ENCODE data around the gene MTFR1L. TPM values are rescaled to one million over a fixed set of nuclear protein-coding genes. Genes with fewer than 3 reads are reported as not detected.

The MTFR1L gene
- total and polyA plus RNA-seq, 9 of the 15 experiments (the other 6 are each of a cell fraction or from before 2014, with no cell fraction given) = 41.4 to 98.5 (median 53.7) TPM

DNA sequence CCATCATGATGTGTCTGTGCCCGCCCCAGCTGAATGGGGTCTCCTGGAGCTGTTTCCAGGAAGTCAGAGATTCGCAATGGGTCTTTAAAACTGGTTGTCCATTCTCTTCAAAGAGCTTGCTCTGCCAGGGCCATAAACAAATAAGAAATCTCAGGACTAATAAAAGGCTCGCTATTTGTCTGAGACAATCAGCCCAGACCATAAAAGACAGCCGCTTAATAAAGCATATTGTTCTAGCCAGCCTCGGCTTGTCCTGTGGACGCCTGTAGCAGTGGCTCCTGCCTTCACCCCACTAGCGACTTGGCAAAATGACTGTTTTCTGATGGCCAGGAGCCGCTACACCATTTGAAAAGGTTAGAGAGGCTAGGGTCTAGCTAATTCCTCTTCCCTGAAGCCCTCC lies 40.4 kb upstream of the MTFR1L start:
- BruUV-seq (replicated peaks) = no TSS peak
- ATAC-seq = no peak
- FAIRE-seq = no peak
- POLR2A ChIA-PET = interaction anchor here (0.6 to 1.5 kb wide), 7 partner anchors 13 to 1692 kb away, joined by 3 to 5 read pairs (median 3); partner anchors contain the start of gene RSRP1
- Histone ChIP-seq H3K79me2 (ENCODE audit: control insufficient read depth, insufficient read depth, low read length) (no peaks in the 10 kb centered on the region), H3K27ac (ENCODE audit: extremely low read depth, low read depth, low read length) (no peak overlapping the region), H3K27me3 (ENCODE audit: control insufficient read depth in 2 of 2, insufficient read depth in 2 of 2, low read length in 2 of 2) (peaks cover 4 to 11% of the 10 kb centered on the region in 2 experiments; a peak in 2 of 5 replicates), H3K36me3 (ENCODE audit: control insufficient read depth, insufficient read depth, low read length) (no peaks in the 10 kb centered on the region), H3K9ac (ENCODE audit: insufficient read depth in 1 of 2, low read depth in 2 of 2, low read length in 2 of 2) (no peak overlapping the region), H3K4me3 (no peak overlapping the region), H2AFZ (ENCODE audit: low read depth, low read length) (no peak overlapping the region), H3K9me1 (ENCODE audit: control insufficient read depth, insufficient read depth, low read length) (peaks cover 3% of the 10 kb centered on the region), H3K4me1 (replicated peaks in 1 of 2; ENCODE audit: control insufficient read depth in 2 of 2, insufficient read depth in 2 of 2, low read length in 2 of 2) (peaks cover 26 to 43% of the 10 kb centered on the region in 2 experiments), H3K4me2 (ENCODE audit: insufficient read depth, low read length) (no peak overlapping the region), H4K20me1 (replicated peaks; ENCODE audit: control insufficient read depth, insufficient read depth, low read length) (no peaks in the 10 kb centered on the region), H3K9me3 (replicated peaks; ENCODE audit: control insufficient read depth, insufficient read depth, low read depth, low read length) (no peaks in the 10 kb centered on the region)
- CTCF ChIA-PET (ENCODE audit: low intra/inter-chr PET ratio) = no interaction called here
- intact Hi-C loops (cut with micrococcal nuclease) = no loop called here
- no peak for DNase-seq (ENCODE audit: extremely low read depth in 1 of 4, low spot score in 3 of 4)
- WGBS (ENCODE audit: insufficient coverage, low coverage, missing lambda C conversion rate) = 75% methylated on average over 8 of the region's 8 CpGs
- in situ Hi-C loops (cut with MboI) = no loop called here
- no peak for TF ChIP-seq HNRNPL (IDR thresholded peaks at IDR 0.05; ENCODE audit: low read depth, low read length)
- TF ChIP-seq KDM5B (IDR thresholded peaks at IDR 0.05; ENCODE audit: insufficient replicate concordance, low read depth, low read length) = no peak
- TF ChIP-seq SMC3 (conservative IDR thresholded peaks at IDR 0.05; ENCODE audit: insufficient read depth, low read depth, low read length) = no peak
- no peak for TF ChIP-seq MAFF (IDR thresholded peaks at IDR 0.05; ENCODE audit: low read length)
- TF ChIP-seq, protein P1, sequence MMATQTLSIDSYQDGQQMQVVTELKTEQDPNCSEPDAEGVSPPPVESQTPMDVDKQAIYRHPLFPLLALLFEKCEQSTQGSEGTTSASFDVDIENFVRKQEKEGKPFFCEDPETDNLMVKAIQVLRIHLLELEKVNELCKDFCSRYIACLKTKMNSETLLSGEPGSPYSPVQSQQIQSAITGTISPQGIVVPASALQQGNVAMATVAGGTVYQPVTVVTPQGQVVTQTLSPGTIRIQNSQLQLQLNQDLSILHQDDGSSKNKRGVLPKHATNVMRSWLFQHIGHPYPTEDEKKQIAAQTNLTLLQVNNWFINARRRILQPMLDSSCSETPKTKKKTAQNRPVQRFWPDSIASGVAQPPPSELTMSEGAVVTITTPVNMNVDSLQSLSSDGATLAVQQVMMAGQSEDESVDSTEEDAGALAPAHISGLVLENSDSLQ (IDR thresholded peaks at IDR 0.05) = no peak
- no peak for TF ChIP-seq SETDB1 (IDR thresholded peaks at IDR 0.05; ENCODE audit: low read length)
- no peak for TF ChIP-seq ZNF77 (CRISPR knock-in tag; IDR thresholded peaks at IDR 0.05)
- TF ChIP-seq RNF2 (IDR thresholded peaks at IDR 0.05) = no peak
- no peak for TF ChIP-seq POLR2AphosphoS2 (IDR thresholded peaks at IDR 0.05; ENCODE audit: low read length)
- TF ChIP-seq RB1 (IDR thresholded peaks at IDR 0.05; ENCODE audit: low read depth) = no peak
- no peak for TF ChIP-seq NR1H2 (CRISPR knock-in tag; IDR thresholded peaks at IDR 0.05)
- no peak for TF ChIP-seq ZNF124 (CRISPR knock-in tag; IDR thresholded peaks at IDR 0.05)
- no peak for TF ChIP-seq HES1 (IDR thresholded peaks at IDR 0.05; ENCODE audit: low read depth)
- TF ChIP-seq NEUROD1 (IDR thresholded peaks at IDR 0.05; ENCODE audit: borderline replicate concordance, low read depth, low read length, partially characterized antibody) = no peak
- TF ChIP-seq DPF2 (IDR thresholded peaks at IDR 0.05) = no peak
- no peak for TF ChIP-seq POLR3A (IDR thresholded peaks at IDR 0.05; ENCODE audit: borderline replicate concordance, extremely low read depth, insufficient read depth, insufficient read length)
